Skeletal muscle satellite cell (primary cell): ENCODE results near the gene HOXA7. TPM values are rescaled to one million over a fixed set of nuclear protein-coding genes. Genes with fewer than 3 reads are reported as not detected.

Experiments used
- H3K27me3 ChIP-seq: 2 replicates; pipeline ENCODE4 v1.7.0; 2013; ENCODE audit warnings: low read length; ENCODE audit not compliant: control insufficient read depth, insufficient read depth
- H3K36me3 ChIP-seq: 2 replicates; pipeline ENCODE4 v1.7.0; 2013; ENCODE audit warnings: mild to moderate bottlenecking, control low read depth, low read length; ENCODE audit not compliant: insufficient read depth
- H3K4me1 ChIP-seq: 2 replicates; pipeline ENCODE4 v1.7.0; 2013; ENCODE audit warnings: low read length; ENCODE audit not compliant: control insufficient read depth, insufficient read depth
- H3K4me2 ChIP-seq: 2 replicates; pipeline ENCODE4 v1.7.0; 2013; ENCODE audit warnings: mild to moderate bottlenecking, low read length
- H3K4me3 ChIP-seq: 2 replicates; pipeline ENCODE4 v1.7.0; 2013; ENCODE audit warnings: low read length
- H3K9ac ChIP-seq: 2 replicates; pipeline ENCODE4 v1.7.0; 2013; ENCODE audit warnings: mild to moderate bottlenecking, low read depth, low read length, moderate library complexity
- H3K9me3 ChIP-seq: replicated peaks from 2 replicates; pipeline ENCODE4 v1.7.0; 2013; ENCODE audit warnings: mild to moderate bottlenecking, control low read depth, low read length
- small RNA-seq: library from RNA; depleted of rRNA; stranded (forward); fragments of <200 nt; gene quantifications from one replicate; pipeline ENCODE3, GENCODE V24; 2012

Gene HOXA7

GRCh38 chr7:27105301-27106031 lies 51.0 kb downstream of the HOXA7 start:
- H3K9me3 ChIP-seq = no peaks in the 10 kb centered on the region
- H3K27me3 ChIP-seq = no peaks in the 10 kb centered on the region
- no peak overlapping the region for H3K4me2 ChIP-seq
- H3K36me3 ChIP-seq = peaks cover 22% of the 10 kb centered on the region
- H3K4me3 ChIP-seq = no peak overlapping the region
- no peak overlapping the region for H3K9ac ChIP-seq
- peaks cover 14% of the 10 kb centered on the region for H3K4me1 ChIP-seq

GRCh38 chr7:27104341-27105058 lies 52.0 kb downstream of the HOXA7 start:
- Histone ChIP-seq H3K36me3 (peaks cover 22% of the 10 kb centered on the region), H3K9ac (no peak overlapping the region), H3K4me3 (no peak overlapping the region), H3K9me3 (no peaks in the 10 kb centered on the region), H3K4me1 (peaks cover 14% of the 10 kb centered on the region), H3K4me2 (no peak overlapping the region), H3K27me3 (no peaks in the 10 kb centered on the region)

Small RNA genes within 50 kb of the gene (small RNA-seq; reads per million reads assigned to genes)
- gene AC004080.5 = not detected
- gene RF02140 = not detected
- gene RF02141 = not detected
